Measurements from ENCODE around the gene PTPRE.

PTPRE gene

GRCh38 chr10:128062881-128063563, 156.1 kb downstream of the PTPRE start:
- no peak overlapping the region for H3K4me3 ChIP-seq (ENCODE audit: insufficient read length, low read depth)
- peaks cover 4% of the 10 kb centered on the region for H3K36me3 ChIP-seq (ENCODE audit: insufficient read depth, insufficient read length, low read length)
- H3K9me3 ChIP-seq (ENCODE audit: insufficient read depth, low read length), result no peaks in the 10 kb centered on the region
- peaks cover 7% of the 10 kb centered on the region for H3K4me1 ChIP-seq (ENCODE audit: insufficient read depth, insufficient read length)
- TF ChIP-seq YY1 (IDR thresholded peaks at IDR 0.05; ENCODE audit: insufficient read depth, insufficient read length) (no peak), ZNF274 (IDR thresholded peaks at IDR 0.05; ENCODE audit: low read depth, low read length) (no peak), SUZ12 (IDR thresholded peaks at IDR 0.05; ENCODE audit: extremely low read depth, insufficient read depth, insufficient read length) (no peak)
- H3K9ac ChIP-seq (ENCODE audit: insufficient read length, low read depth), result no peak overlapping the region
- H3K27me3 ChIP-seq (ENCODE audit: insufficient read depth, insufficient read length), result no peaks in the 10 kb centered on the region
- no peak for DNase-seq (ENCODE audit: low read depth, low spot score)

GRCh38 chr10:128063736-128064107, 156.8 kb downstream of the PTPRE start:
- no peak overlapping the region for H3K9ac ChIP-seq (ENCODE audit: insufficient read length, low read depth)
- TF ChIP-seq YY1 (IDR thresholded peaks at IDR 0.05; ENCODE audit: insufficient read depth, insufficient read length) (no peak), SUZ12 (IDR thresholded peaks at IDR 0.05; ENCODE audit: extremely low read depth, insufficient read depth, insufficient read length) (no peak), ZNF274 (IDR thresholded peaks at IDR 0.05; ENCODE audit: low read depth, low read length) (no peak)
- peaks cover 4% of the 10 kb centered on the region for H3K36me3 ChIP-seq (ENCODE audit: insufficient read depth, insufficient read length, low read length)
- peaks cover 7% of the 10 kb centered on the region for H3K4me1 ChIP-seq (ENCODE audit: insufficient read depth, insufficient read length)
- no peak for DNase-seq (ENCODE audit: low read depth, low spot score)
- no peaks in the 10 kb centered on the region for H3K27me3 ChIP-seq (ENCODE audit: insufficient read depth, insufficient read length)
- no peak overlapping the region for H3K4me3 ChIP-seq (ENCODE audit: insufficient read length, low read depth)
- no peaks in the 10 kb centered on the region for H3K9me3 ChIP-seq (ENCODE audit: insufficient read depth, low read length)

- TF ChIP-seq SUZ12 (IDR thresholded peaks at IDR 0.05; ENCODE audit: extremely low read depth, insufficient read depth, insufficient read length), result no peak
- TF ChIP-seq YY1 (IDR thresholded peaks at IDR 0.05; ENCODE audit: insufficient read depth, insufficient read length), result no peak
- TF ChIP-seq ZNF274 (IDR thresholded peaks at IDR 0.05; ENCODE audit: low read depth, low read length), result no peak
- no peak overlapping the region for H3K9ac ChIP-seq (ENCODE audit: insufficient read length, low read depth)
- no peak overlapping the region for H3K4me3 ChIP-seq (ENCODE audit: insufficient read length, low read depth)
- DNase-seq (ENCODE audit: low read depth, low spot score), result no peak
- peaks cover 4% of the 10 kb centered on the region for H3K36me3 ChIP-seq (ENCODE audit: insufficient read depth, insufficient read length, low read length)
- H3K4me1 ChIP-seq (ENCODE audit: insufficient read depth, insufficient read length), result peaks cover 7% of the 10 kb centered on the region
- H3K27me3 ChIP-seq (ENCODE audit: insufficient read depth, insufficient read length), result no peaks in the 10 kb centered on the region
- no peaks in the 10 kb centered on the region for H3K9me3 ChIP-seq (ENCODE audit: insufficient read depth, low read length)
Measured at GRCh38 chr10:128064108-128064969, 157.4 kb downstream of the PTPRE start.

GRCh38 chr10:128064970-128065580, 158.2 kb downstream of the PTPRE start:
- Histone ChIP-seq H3K9ac (ENCODE audit: insufficient read length, low read depth) (no peak overlapping the region), H3K4me1 (ENCODE audit: insufficient read depth, insufficient read length) (peaks cover 10% of the 10 kb centered on the region), H3K36me3 (ENCODE audit: insufficient read depth, insufficient read length, low read length) (peaks cover 4% of the 10 kb centered on the region), H3K4me3 (ENCODE audit: insufficient read length, low read depth) (no peak overlapping the region), H3K27me3 (ENCODE audit: insufficient read depth, insufficient read length) (no peaks in the 10 kb centered on the region), H3K9me3 (ENCODE audit: insufficient read depth, low read length) (no peaks in the 10 kb centered on the region)
- TF ChIP-seq SUZ12 (IDR thresholded peaks at IDR 0.05; ENCODE audit: extremely low read depth, insufficient read depth, insufficient read length) (no peak), ZNF274 (IDR thresholded peaks at IDR 0.05; ENCODE audit: low read depth, low read length) (no peak), YY1 (IDR thresholded peaks at IDR 0.05; ENCODE audit: insufficient read depth, insufficient read length) (no peak)
- no peak for DNase-seq (ENCODE audit: low read depth, low spot score)

- H3K9ac ChIP-seq (ENCODE audit: insufficient read length, low read depth), result no peak overlapping the region
- no peak for TF ChIP-seq YY1 (IDR thresholded peaks at IDR 0.05; ENCODE audit: insufficient read depth, insufficient read length)
- TF ChIP-seq ZNF274 (IDR thresholded peaks at IDR 0.05; ENCODE audit: low read depth, low read length), result no peak
- no peak for TF ChIP-seq SUZ12 (IDR thresholded peaks at IDR 0.05; ENCODE audit: extremely low read depth, insufficient read depth, insufficient read length)
Measured at GRCh38 chr10:128065881-128066534, 159.1 kb downstream of the PTPRE start.

GRCh38 chr10:128066870-128067382, 160.0 kb downstream of the PTPRE start:
- H3K4me1 ChIP-seq (ENCODE audit: insufficient read depth, insufficient read length), result peaks cover 10% of the 10 kb centered on the region

More at GRCh38 chr10:128065881-128066534, 159.1 kb downstream of the PTPRE start:
- no peak for DNase-seq (ENCODE audit: low read depth, low spot score)
- H3K9me3 ChIP-seq (ENCODE audit: insufficient read depth, low read length), result no peaks in the 10 kb centered on the region
- H3K4me1 ChIP-seq (ENCODE audit: insufficient read depth, insufficient read length), result peaks cover 10% of the 10 kb centered on the region
- peaks cover 4% of the 10 kb centered on the region for H3K36me3 ChIP-seq (ENCODE audit: insufficient read depth, insufficient read length, low read length)
- H3K4me3 ChIP-seq (ENCODE audit: insufficient read length, low read depth), result no peak overlapping the region
- H3K27me3 ChIP-seq (ENCODE audit: insufficient read depth, insufficient read length), result no peaks in the 10 kb centered on the region

More at GRCh38 chr10:128066870-128067382, 160.0 kb downstream of the PTPRE start:
- Histone ChIP-seq H3K4me3 (ENCODE audit: insufficient read length, low read depth) (no peak overlapping the region), H3K36me3 (ENCODE audit: insufficient read depth, insufficient read length, low read length) (peaks cover 4% of the 10 kb centered on the region), H3K9me3 (ENCODE audit: insufficient read depth, low read length) (no peaks in the 10 kb centered on the region), H3K9ac (ENCODE audit: insufficient read length, low read depth) (no peak overlapping the region), H3K27me3 (ENCODE audit: insufficient read depth, insufficient read length) (no peaks in the 10 kb centered on the region)
- DNase-seq (ENCODE audit: low read depth, low spot score), result no peak
- no peak for TF ChIP-seq ZNF274 (IDR thresholded peaks at IDR 0.05; ENCODE audit: low read depth, low read length)
- TF ChIP-seq YY1 (IDR thresholded peaks at IDR 0.05; ENCODE audit: insufficient read depth, insufficient read length), result no peak
- TF ChIP-seq SUZ12 (IDR thresholded peaks at IDR 0.05; ENCODE audit: extremely low read depth, insufficient read depth, insufficient read length), result no peak
